Mammary epithelial cell (primary cell): ENCODE measurements around the gene CLDN14.

Experiments used
- EZH2 ChIP-seq: IDR thresholded peaks from 2 replicates; pipeline ENCODE4 v1.6.1; 2012; ENCODE audit warnings: low read length, inconsistent platforms, borderline replicate concordance
- TF ChIP-seq, protein P1 (sequence below), 2 donors: IDR thresholded peaks in 1 of 2; conservative IDR thresholded peaks in 1 of 2; 2 replicates each; pipeline ENCODE4 v1.5.1; 2011 to 2012; ENCODE audit warnings: inconsistent platforms in 2 of 2, low read length in 2 of 2, mild to moderate bottlenecking in 2 of 2, control low read depth in 1 of 2, low read depth in 1 of 2; ENCODE audit not compliant: insufficient read depth in 1 of 2; ENCODE audit errors: extremely low read depth in 1 of 2

DNA sequence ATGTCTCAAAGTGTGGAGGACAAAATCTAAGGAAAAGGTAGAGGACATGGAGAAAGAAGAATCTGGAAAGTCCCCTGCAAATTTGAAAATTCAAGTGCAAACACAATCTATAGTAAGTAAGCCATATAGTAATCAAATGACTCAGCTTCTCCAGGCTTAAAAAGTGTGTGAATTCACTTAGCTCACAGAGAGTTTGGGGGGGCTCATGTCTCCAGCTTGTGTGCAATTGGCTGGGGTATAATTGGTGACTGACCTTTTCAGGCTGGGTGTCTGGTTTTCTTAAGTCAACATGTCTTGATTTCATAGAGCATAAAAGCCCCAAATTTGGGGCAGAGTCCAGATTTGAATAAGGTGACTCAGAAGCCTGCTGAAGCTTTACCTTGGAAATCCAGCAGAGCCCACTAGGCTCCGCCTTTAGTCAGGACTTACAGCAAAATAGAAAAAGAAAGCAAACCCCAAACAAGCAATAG lies 8.6 kb downstream of the CLDN14 start:
- TF ChIP-seq, protein P1, sequence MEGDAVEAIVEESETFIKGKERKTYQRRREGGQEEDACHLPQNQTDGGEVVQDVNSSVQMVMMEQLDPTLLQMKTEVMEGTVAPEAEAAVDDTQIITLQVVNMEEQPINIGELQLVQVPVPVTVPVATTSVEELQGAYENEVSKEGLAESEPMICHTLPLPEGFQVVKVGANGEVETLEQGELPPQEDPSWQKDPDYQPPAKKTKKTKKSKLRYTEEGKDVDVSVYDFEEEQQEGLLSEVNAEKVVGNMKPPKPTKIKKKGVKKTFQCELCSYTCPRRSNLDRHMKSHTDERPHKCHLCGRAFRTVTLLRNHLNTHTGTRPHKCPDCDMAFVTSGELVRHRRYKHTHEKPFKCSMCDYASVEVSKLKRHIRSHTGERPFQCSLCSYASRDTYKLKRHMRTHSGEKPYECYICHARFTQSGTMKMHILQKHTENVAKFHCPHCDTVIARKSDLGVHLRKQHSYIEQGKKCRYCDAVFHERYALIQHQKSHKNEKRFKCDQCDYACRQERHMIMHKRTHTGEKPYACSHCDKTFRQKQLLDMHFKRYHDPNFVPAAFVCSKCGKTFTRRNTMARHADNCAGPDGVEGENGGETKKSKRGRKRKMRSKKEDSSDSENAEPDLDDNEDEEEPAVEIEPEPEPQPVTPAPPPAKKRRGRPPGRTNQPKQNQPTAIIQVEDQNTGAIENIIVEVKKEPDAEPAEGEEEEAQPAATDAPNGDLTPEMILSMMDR (conservative IDR thresholded peaks at IDR 0.05 in 1 of 2, IDR thresholded peaks at IDR 0.05 in 1 of 2; ENCODE audit: extremely low read depth in 1 of 2, insufficient read depth in 1 of 2, low read depth in 1 of 2, low read length in 2 of 2): no peak
- no peak for TF ChIP-seq EZH2
